NT2/D1 (cell line): ENCODE measurements around the gene BMP3.

Experiments used
- DNase-seq: peaks from one replicate; pipeline ENCODE4 v3.0.0-alpha.2; 2011; ENCODE audit warnings: low read depth, low spot score
- H3K27me3 ChIP-seq: 2 replicates; pipeline ENCODE4 v1.6.0; 2011; ENCODE audit warnings: mild to moderate bottlenecking; ENCODE audit not compliant: insufficient read length, insufficient read depth
- H3K36me3 ChIP-seq: 2 replicates; pipeline ENCODE4 v1.6.1; 2011; ENCODE audit warnings: mild to moderate bottlenecking, low read length, mixed read lengths; ENCODE audit not compliant: insufficient read depth, insufficient read length
- H3K4me1 ChIP-seq: 2 replicates; pipeline ENCODE4 v1.5.1; 2011; ENCODE audit not compliant: insufficient read depth, insufficient read length
- H3K4me3 ChIP-seq: 2 replicates; pipeline ENCODE4 v1.5.1; 2011; ENCODE audit warnings: low read depth; ENCODE audit not compliant: insufficient read length
- H3K9ac ChIP-seq: 2 replicates; pipeline ENCODE4 v1.6.0; 2011; ENCODE audit warnings: low read depth; ENCODE audit not compliant: insufficient read length
- H3K9me3 ChIP-seq: 2 replicates; pipeline ENCODE4 v1.5.1; 2011; ENCODE audit warnings: mild to moderate bottlenecking, low read length; ENCODE audit not compliant: insufficient read depth
- SUZ12 ChIP-seq: IDR thresholded peaks from 2 replicates; pipeline ENCODE4 v1.6.1; 2011; ENCODE audit not compliant: insufficient read length, insufficient read depth; ENCODE audit errors: extremely low read depth
- YY1 ChIP-seq: IDR thresholded peaks from 2 replicates; pipeline ENCODE4 v1.6.1; 2011; ENCODE audit not compliant: insufficient read length, insufficient read depth
- ZNF274 ChIP-seq: IDR thresholded peaks from 2 replicates; pipeline ENCODE4 v1.6.1; 2011; ENCODE audit warnings: mild to moderate bottlenecking, low read depth, low read length

Gene BMP3

GRCh38 chr4:81093720-81094401 is 63.4 kb downstream of the BMP3 start:
- no peak overlapping the region for H3K4me3 ChIP-seq
- TF ChIP-seq SUZ12 (no peak), YY1 (no peak), ZNF274 (no peak)
- H3K9ac ChIP-seq: no peak overlapping the region
- no peaks in the 10 kb centered on the region for H3K4me1 ChIP-seq
- H3K9me3 ChIP-seq: no peaks in the 10 kb centered on the region
- no peaks in the 10 kb centered on the region for H3K36me3 ChIP-seq
- no peaks in the 10 kb centered on the region for H3K27me3 ChIP-seq
- no peak for DNase-seq

DNA sequence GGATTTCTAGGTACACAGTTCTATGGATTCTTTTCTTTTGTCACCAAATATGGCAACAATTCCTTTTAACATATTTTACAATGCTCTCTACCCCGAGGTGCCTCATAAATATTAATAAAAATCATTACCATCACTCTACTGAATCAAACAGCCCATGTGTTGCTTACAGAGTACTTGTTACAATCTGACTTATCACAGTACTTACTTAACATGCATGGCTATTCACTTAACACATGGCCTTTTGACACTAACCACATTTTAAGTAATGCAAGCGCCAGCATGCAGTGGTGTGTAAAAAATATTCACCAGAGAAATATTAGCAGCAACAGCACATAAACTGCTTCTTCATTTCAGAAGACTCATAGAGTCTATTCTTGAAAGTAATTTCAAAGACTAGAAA is 64.9 kb downstream of the BMP3 start:
- no peak for DNase-seq
- H3K9me3 ChIP-seq: no peaks in the 10 kb centered on the region
- H3K27me3 ChIP-seq: no peaks in the 10 kb centered on the region
- no peaks in the 10 kb centered on the region for H3K36me3 ChIP-seq
- H3K9ac ChIP-seq: no peak overlapping the region
- no peaks in the 10 kb centered on the region for H3K4me1 ChIP-seq
- TF ChIP-seq YY1: no peak
- no peak for TF ChIP-seq ZNF274
- TF ChIP-seq SUZ12: no peak
- H3K4me3 ChIP-seq: no peak overlapping the region

GRCh38 chr4:81096566-81096965 is 66.1 kb downstream of the BMP3 start:
- no peaks in the 10 kb centered on the region for H3K4me1 ChIP-seq
- no peak for TF ChIP-seq YY1
- TF ChIP-seq ZNF274: no peak
- no peak for TF ChIP-seq SUZ12
- no peaks in the 10 kb centered on the region for H3K36me3 ChIP-seq
- H3K4me3 ChIP-seq: no peak overlapping the region
- DNase-seq: no peak
- no peak overlapping the region for H3K9ac ChIP-seq
- no peaks in the 10 kb centered on the region for H3K27me3 ChIP-seq
- H3K9me3 ChIP-seq: no peaks in the 10 kb centered on the region

- TF ChIP-seq SUZ12: no peak
- no peak for TF ChIP-seq YY1
- no peak for TF ChIP-seq ZNF274
- no peaks in the 10 kb centered on the region for H3K9me3 ChIP-seq
- H3K4me1 ChIP-seq: no peaks in the 10 kb centered on the region
- H3K27me3 ChIP-seq: no peaks in the 10 kb centered on the region
- no peak overlapping the region for H3K4me3 ChIP-seq
- DNase-seq: no peak
- H3K36me3 ChIP-seq: no peaks in the 10 kb centered on the region
- H3K9ac ChIP-seq: no peak overlapping the region
Measured at GRCh38 chr4:81102107-81102506, 71.6 kb downstream of the BMP3 start.

DNA sequence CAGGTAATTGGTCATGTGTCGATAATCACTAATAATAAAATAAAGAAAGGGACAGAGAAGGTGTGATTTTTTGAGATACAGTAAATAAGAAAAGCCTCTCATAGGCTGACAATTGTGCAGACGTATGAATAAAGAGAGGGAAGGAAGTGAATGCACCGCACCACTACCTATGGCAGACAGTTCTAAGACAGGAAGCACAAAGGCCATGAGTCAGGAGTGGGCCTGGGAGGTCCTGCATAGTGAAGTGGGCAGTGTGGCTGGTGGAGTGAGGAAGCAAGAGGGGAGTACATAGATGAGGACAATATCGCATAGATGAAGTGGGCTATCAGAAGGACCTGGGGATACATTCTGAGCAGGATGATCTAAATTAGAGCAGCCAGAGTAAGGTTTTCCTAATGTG is 75.6 kb downstream of the BMP3 start:
- DNase-seq: no peak
- Histone ChIP-seq H3K27me3 (no peaks in the 10 kb centered on the region), H3K36me3 (no peaks in the 10 kb centered on the region), H3K4me3 (no peak overlapping the region), H3K9ac (no peak overlapping the region), H3K4me1 (no peaks in the 10 kb centered on the region), H3K9me3 (no peaks in the 10 kb centered on the region)
- no peak for TF ChIP-seq ZNF274
- no peak for TF ChIP-seq SUZ12
- no peak for TF ChIP-seq YY1
